ENCODE measurements around the gene OR2Y1.
"Not testable (repeated sequence)": the region's sequence is repeated elsewhere in the genome, so short reads cannot be mapped to it uniquely, and the experiment has no call there.

OR2Y1 gene

GRCh38 chr5:180739958-180740357 lies at the start of gene OR2Y1:
Gene OR2Y1 (minus strand): TSS chr5:180740058. CDS start chr5:180740058, 0 bp downstream.
- CTCF ChIA-PET: interaction anchor here (1.2 kb wide), 1 partner anchor 21 kb away, joined by 4 read pairs; no protein-coding TSS in a partner anchor
- H3K27ac ChIP-seq: no peak within 1 kb of the TSS
- DNase-seq (ENCODE audit: low spot score): no peak
- POLR2A ChIA-PET (ENCODE audit: low non-redundant PET): no interaction called here
- no peak for TF ChIP-seq CTCF (conservative IDR thresholded peaks at IDR 0.05; ENCODE audit: low read depth)

- H3K27ac ChIP-seq: peak overlapping the region; percentile 16
- POLR2A ChIA-PET (ENCODE audit: low non-redundant PET); DNase-seq (ENCODE audit: low spot score): not testable (repeated sequence)
- CTCF ChIA-PET: interaction anchor here (0.7 to 1.1 kb wide), 3 partner anchors 12 to 80 kb away, joined by 3 to 6 read pairs (median 3); no protein-coding TSS in a partner anchor
Observed at GRCh38 chr5:180788651-180789410, 49.0 kb upstream of the OR2Y1 start.

GRCh38 chr5:180787711-180788431 lies 48.0 kb upstream of the OR2Y1 start:
- peak overlapping the region; percentile 49 for H3K27ac ChIP-seq
- ChIA-PET CTCF (interaction anchor here (0.9 to 2.0 kb wide), 3 partner anchors 13 to 385 kb away, joined by 3 to 10 read pairs (median 3); no protein-coding TSS in a partner anchor), POLR2A (ENCODE audit: low non-redundant PET) (no interaction called here)
- no peak for TF ChIP-seq CTCF (conservative IDR thresholded peaks at IDR 0.05; ENCODE audit: low read depth)
- no peak for DNase-seq (ENCODE audit: low spot score)

- H3K27ac ChIP-seq: peak overlapping the region; percentile 74
- ChIA-PET CTCF (interaction anchor here (0.9 to 2.0 kb wide), 2 partner anchors 44 to 386 kb away, joined by 3 to 10 read pairs; no protein-coding TSS in a partner anchor), POLR2A (ENCODE audit: low non-redundant PET) (no interaction called here)
Observed at GRCh38 chr5:180786531-180787398, 46.9 kb upstream of the OR2Y1 start.

GRCh38 chr5:180785794-180786221 lies 46.0 kb upstream of the OR2Y1 start:
- peak overlapping the region; percentile 74 for H3K27ac ChIP-seq
- ChIA-PET POLR2A (ENCODE audit: low non-redundant PET) (no interaction called here), CTCF (interaction anchor here (0.6 to 2.0 kb wide), 5 partner anchors 10 to 388 kb away, joined by 3 to 14 read pairs (median 4); no protein-coding TSS in a partner anchor)
- peak; percentile 61 for DNase-seq (ENCODE audit: low spot score)
- TF ChIP-seq CTCF (conservative IDR thresholded peaks at IDR 0.05; ENCODE audit: low read depth): no peak

More at GRCh38 chr5:180786531-180787398, 46.9 kb upstream of the OR2Y1 start:
- no peak for DNase-seq (ENCODE audit: low spot score)
- no peak for TF ChIP-seq CTCF (conservative IDR thresholded peaks at IDR 0.05; ENCODE audit: low read depth)

GRCh38 chr5:180785121-180785781 lies 45.4 kb upstream of the OR2Y1 start:
- peak overlapping the region; percentile 74 for H3K27ac ChIP-seq
- DNase-seq (ENCODE audit: low spot score): no peak
- TF ChIP-seq CTCF (conservative IDR thresholded peaks at IDR 0.05; ENCODE audit: low read depth): no peak
- ChIA-PET POLR2A (ENCODE audit: low non-redundant PET) (no interaction called here), CTCF (interaction anchor here (0.5 to 1.6 kb wide), 21 partner anchors 9 to 414 kb away, joined by 3 to 14 read pairs (median 4); partner anchors contain the start of gene MGAT1)

All from RWPE1 (cell line).